Activated CD8-positive, alpha-beta memory T cell treated with anti-CD3 and anti-CD28 coated beads, Interleukin-2, amount 50 U/mL, for 48 hours (primary cell): ENCODE results near the gene ACTRT3.

ENCODE experiments used
- DNase-seq: peaks from one replicate; pipeline ENCODE4 v3.0.0-alpha.2; 2020

The ACTRT3 gene

DNA sequence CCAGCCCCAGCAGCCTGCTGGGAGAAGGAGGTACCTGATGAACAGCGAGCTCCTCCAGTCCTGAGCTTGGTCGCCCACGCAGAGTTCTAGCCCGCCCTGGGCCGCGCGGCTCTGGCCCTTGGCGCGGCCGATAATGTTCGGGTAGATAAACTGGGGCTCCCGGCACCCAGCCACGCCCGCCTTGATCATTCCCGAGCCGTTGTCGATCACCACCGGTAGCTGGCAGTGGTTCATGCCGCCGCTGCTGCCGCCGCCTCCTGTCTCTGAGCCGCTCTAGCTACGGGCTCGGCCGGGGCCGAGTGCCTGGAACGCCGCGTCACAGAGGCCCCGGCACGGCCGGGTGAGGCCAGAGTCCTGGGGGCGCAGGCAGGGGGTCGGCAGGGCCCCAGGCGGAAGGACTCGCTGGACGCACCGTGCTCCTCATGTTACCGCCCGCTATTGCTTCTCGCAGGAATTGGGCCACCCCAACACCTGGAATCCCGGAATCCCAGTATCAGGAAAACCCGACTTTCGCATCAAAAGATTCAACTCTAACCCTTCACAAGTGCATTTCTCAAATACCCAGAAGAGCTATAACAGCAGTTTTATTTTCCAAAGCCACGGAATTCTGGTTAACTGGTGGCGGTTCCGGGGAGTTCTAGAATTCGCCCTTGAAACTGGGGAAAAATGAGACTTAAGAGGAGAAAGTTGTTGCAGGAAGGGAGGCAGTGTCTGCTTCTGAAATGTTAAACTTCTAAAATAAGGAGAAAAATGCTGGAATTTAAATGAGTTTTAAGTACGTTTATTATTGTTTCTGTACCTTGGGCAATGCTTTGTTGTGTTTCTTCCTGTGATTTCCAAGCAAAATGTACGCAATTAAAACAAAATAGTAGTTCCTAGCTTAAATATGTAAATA is at the start of gene ACTRT3:
Gene ACTRT3, minus strand, starts transcription at position 275 of the 895 bp plus-strand sequence. Its CDS starts 41 bp downstream, at position 234.
- DNase-seq, result peak; percentile 85

DNA sequence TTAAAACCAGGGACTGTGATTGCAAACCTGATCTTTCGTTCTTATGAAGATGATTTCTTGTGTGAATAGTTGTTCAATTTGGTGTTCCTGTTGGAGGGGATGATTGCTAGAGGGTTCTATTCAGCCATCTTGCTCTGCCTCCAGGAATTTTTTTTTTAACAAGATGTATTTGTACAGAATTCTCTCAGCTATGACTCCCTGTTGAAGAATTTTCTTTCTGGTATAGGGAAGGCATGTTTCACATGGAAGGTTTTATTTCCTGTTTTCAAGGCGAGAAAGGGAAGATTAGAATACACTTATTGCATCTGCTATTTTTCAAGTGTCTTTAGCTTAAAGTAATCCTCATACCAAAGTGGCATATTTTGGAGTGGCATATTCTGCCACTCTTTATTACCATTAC is 49.0 kb upstream of the ACTRT3 start:
- DNase-seq, result no peak

DNA sequence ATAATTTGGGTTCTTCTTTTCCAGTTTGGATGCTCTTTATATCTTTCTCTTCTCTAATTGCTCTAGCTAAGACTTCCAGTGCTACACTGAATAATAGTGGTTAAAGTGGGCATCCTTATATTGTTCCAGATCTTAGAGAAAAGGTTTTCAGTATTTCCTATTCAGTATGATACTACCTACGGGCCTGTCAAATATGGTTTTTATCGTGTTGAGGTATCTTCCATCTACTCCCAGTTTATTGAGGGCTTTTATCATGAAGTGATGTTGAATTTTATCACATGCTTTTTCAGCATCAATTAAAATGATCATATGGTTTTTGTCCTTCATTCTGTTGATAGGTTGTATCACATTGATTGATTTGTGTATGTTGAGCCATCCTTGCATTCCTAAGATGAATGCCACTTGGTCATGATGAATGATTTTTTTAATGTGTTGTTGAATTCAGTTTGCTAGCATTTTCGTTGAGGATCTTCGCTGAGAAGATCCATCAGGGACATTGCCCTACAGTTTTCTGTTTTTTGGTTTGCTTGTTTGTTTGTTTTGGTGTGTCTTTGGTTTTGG is 46.3 kb upstream of the ACTRT3 start:
- no peak for DNase-seq

GRCh38 chr3:169813757-169814517 is 44.6 kb upstream of the ACTRT3 start:
- DNase-seq, result peak; percentile 82

DNA sequence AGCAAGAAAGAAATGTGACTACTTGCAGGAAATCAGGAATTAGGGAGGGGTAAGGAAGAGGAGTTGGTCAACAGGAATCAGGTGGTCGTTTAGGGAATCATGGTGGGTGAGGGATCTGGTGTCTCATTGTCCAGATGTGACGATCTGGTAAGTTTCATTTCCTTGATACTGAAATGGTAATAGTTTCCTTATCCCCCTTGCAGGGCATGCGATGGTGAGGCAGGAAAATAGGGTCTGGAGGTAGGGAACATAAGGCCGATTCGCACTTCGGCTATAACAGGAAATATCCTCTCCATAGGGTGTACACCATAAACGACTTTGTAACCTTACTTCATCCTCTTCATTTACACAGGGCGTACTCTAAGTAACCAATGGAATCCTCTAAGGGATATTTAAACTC is 43.9 kb upstream of the ACTRT3 start:
- no peak for DNase-seq

GRCh38 chr3:169812332-169813235 is 43.2 kb upstream of the ACTRT3 start, which contains the start of the genes LRRC34 and LRRIQ4:
LRRC34 (minus strand) TSS chr3:169812904; CDS start chr3:169812548, 356 bp downstream.
LRRIQ4 (plus strand) TSS chr3:169812870; CDS start chr3:169821922, 9,052 bp downstream.
- DNase-seq, result peak; percentile 86

DNA sequence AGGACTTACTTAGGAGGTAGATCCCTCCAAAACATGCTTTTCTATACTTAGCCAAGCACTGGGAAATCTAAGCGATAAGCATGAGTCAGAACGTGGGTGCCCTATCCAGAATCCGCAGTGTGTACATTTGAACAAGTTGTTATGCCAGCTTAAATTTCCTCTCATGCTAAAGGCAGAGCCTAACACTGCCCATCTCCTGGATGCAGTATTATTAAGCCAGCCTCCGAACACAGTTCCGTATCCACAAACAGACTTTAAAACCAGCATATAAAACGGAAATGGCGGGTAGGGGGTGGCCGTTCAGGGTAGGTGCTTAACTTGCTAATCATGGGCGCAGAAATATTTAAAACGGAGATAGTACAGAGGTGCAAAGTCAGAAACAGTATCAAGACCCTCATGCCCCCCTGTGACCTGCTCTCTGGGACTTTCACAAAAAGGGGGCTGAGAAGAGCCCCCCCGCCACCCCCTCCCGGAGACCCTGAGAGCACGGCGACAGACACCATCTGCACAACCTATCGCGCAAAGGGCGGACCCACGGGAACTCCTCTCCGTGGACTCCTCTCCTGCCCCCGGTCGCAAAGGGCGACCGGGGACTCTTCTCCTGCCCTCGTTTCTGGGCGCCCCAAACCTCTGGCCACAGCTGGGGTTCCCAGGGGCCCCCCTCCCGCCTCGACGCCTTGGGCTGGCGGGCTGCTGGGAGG is 42.4 kb upstream of the ACTRT3 start:
- DNase-seq, result no peak

DNA sequence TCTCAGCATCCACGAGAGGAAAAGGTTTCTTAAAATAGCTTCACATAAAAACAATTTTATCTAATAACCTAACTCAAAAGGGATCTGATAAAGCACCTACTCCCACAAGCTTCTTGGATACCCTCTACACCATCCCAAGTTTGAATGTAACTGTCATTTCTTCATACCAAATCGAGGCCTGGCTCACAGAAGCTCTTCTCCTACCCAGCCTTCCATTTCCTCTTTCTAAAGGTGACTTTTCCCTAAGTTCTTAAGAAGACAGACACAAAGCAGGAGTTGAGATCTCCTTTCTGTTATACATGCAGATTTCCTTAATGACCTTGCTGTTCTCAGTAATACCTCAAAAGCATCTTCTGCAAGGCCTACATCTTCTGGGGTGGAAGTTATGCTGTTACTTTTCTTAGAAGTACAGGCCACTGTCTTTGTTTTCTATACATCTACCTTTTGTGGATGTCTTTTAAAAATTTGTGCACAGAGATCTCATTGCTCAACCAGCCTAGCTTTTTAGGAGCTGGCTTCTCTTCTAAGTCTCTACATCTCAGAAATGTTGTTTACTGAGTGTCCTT is 40.0 kb upstream of the ACTRT3 start:
- DNase-seq, result no peak

DNA sequence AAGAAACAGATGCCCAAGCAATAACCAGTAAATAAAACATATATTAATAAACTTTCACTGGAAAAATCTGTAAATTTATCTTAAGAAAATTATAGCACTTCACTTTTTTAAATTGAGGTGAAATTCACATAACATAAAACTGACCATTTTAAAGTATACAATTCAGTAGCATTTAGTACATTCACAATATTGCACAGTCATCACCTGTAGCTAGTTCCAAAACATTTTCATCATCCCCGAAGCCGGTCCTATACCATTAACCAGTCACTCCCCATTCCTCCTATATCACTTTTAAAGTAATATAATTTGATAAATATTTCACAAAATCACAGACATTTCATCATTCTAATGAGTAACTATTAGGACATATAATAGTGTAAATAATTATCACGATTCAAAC is 35.3 kb upstream of the ACTRT3 start:
- DNase-seq, result no peak

GRCh38 chr3:169792359-169792758 is 23.0 kb upstream of the ACTRT3 start:
- no peak for DNase-seq

GRCh38 chr3:169790687-169791429 is 21.5 kb upstream of the ACTRT3 start:
- DNase-seq, result no peak

GRCh38 chr3:169790219-169790618 is 20.9 kb upstream of the ACTRT3 start:
- no peak for DNase-seq

DNA sequence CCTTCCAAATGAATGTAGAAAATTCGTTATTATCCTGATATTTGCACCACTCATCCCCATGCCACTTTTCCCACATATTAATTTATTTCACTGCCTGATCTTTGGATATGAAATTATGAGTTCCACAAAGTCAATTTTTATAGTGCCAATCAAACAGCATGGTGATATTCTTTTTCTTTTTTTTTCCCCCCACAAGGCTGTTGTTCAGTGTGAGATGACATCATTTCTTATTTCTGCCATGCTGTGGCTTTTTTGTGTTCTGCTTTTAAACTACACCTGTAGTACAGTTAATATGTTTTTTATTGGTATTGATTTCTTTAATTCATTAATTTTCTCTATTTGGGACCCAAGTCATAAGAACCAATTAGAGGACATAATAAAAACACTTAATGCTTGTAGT is 18.4 kb upstream of the ACTRT3 start:
- DNase-seq, result no peak

- no peak for DNase-seq
Measured at GRCh38 chr3:169787120-169787519, 17.8 kb upstream of the ACTRT3 start.

GRCh38 chr3:169781209-169781855 is 12.0 kb upstream of the ACTRT3 start:
- DNase-seq, result no peak

GRCh38 chr3:169780742-169781141 is 11.4 kb upstream of the ACTRT3 start:
- no peak for DNase-seq

GRCh38 chr3:169777822-169778221 is 8.5 kb upstream of the ACTRT3 start:
- DNase-seq, result no peak

DNA sequence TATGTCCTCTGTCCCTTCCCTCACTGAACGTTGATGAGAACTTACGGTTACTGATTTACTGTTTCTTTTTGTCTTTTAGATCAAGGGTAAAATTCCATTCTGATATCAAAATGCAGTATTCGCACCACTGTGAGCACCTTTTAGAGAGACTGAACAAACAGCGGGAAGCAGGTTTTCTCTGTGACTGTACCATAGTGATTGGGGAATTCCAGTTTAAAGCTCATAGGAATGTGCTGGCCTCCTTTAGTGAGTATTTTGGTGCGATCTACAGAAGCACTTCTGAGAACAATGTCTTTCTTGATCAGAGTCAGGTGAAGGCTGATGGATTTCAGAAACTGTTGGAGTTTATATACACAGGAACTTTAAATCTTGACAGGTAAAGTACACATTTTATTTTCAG is 4.8 kb upstream of the ACTRT3 start:
- DNase-seq, result no peak

GRCh38 chr3:169772897-169773816 is 3.8 kb upstream of the ACTRT3 start, which contains the start of gene MYNN:
MYNN (plus strand) TSS chr3:169773396; CDS start chr3:169774296, 900 bp downstream.
- peak; percentile 93 for DNase-seq
